ENCODE measurements around the gene F8A2. TPM values are rescaled to one million over a fixed set of nuclear protein-coding genes. Genes with fewer than 3 reads are reported as not detected.
A peak's percentile ranks its signal among the peaks of the same experiment; 100 is the strongest.

F8A2 gene
- total RNA-seq, 2 donors from 2014 or later = not detected

DNA sequence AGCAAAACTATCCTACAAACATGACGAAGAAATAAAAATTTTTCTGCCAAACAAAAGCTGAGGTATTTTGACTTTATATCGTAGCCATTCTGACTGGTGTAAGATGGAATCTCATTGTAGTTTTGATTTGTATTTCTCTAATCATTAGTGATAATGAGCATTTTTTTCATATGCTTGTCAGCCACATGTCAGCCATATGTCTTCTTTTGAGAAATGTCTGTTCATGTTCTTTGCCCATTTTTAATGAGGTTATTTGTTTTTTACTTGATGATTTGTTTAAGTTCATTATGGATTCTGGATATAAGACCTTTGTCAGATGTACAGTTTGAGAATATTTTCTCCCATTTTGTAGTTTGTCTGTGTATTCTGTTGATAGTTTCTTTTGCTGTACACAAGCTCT lies 24.5 kb downstream of the F8A2 start:
- peaks cover 13 to 15% of the 10 kb centered on the region in 2 donors for H3K9me3 Mint-ChIP-seq
- H3K36me3 Mint-ChIP-seq (ENCODE audit: insufficient read depth in 2 of 2) = peaks cover 2 to 3% of the 10 kb centered on the region in 2 donors
- H3K27ac Mint-ChIP-seq = no peak overlapping the region
- H3K4me1 Mint-ChIP-seq (ENCODE audit: low read depth) = no peaks in the 10 kb centered on the region
- no peak overlapping the region for H3K4me3 Mint-ChIP-seq
- DNase-seq (no peak), ATAC-seq (replicated peaks in 1 of 2) (no peak)
- H3K27me3 Mint-ChIP-seq (ENCODE audit: low read depth) = no peaks in the 10 kb centered on the region

DNA sequence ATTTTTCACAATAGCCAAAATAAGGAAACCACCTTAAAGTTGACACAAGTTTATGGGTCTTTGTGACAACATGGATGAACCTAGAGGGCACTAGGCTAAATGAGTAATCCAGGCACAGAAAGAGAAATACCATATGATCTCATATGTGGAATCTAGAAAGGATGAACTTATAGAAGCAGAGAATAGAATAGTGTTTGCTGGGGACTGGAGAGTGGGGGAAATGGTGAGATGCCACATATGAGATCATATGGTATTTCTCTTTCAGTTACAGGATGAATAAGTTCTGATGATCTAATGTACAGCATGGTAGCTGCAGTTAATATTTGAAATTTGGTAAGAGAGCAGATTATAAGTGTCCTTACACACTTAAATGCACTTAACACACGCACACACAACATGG lies 35.9 kb downstream of the F8A2 start:
- DNase-seq (no peak), ATAC-seq (replicated peaks in 1 of 2) (peak; percentile 70 to 87)
- Mint-ChIP-seq H3K27ac (no peak overlapping the region), H3K4me1 (ENCODE audit: low read depth) (peaks cover 4% of the 10 kb centered on the region), H3K27me3 (ENCODE audit: low read depth) (no peaks in the 10 kb centered on the region), H3K36me3 (ENCODE audit: insufficient read depth in 2 of 2) (no peaks in the 10 kb centered on the region), H3K4me3 (no peak overlapping the region), H3K9me3 (no peaks in the 10 kb centered on the region)

Other genes with a start within 250 kb of the F8A2 start
- 10 to 100 TPM; 61.6 to 66.3 TPM for gene VBP1, start 165.6 kb upstream of the F8A2 start, total RNA-seq
- 10 to 100 TPM; 36.4 to 39.2 TPM for gene RAB39B, start 117.6 kb upstream of the F8A2 start, total RNA-seq
- 1 to 10 TPM; 4.7 to 5.0 TPM for gene CLIC2, start 47.5 kb upstream of the F8A2 start, total RNA-seq
- 1 to 10 TPM in 1 of 2 donors, under 1 TPM in 1; 0.23 to 5.1 TPM for gene F8A3, start 76.5 kb downstream of the F8A2 start, total RNA-seq
- under 1 TPM; 0.36 to 0.46 TPM for gene SPRY3, start 230.5 kb downstream of the F8A2 start, total RNA-seq
- 10 to 100 TPM; 19.5 to 20.7 TPM for gene TMLHE, start 230.9 kb downstream of the F8A2 start, total RNA-seq

Measured in activated T-cell treated with anti-CD3 and anti-CD28 coated beads, Interleukin-2, amount 50 U/mL, for 72 hours (primary cell).